ENCODE results near the gene GNB1L. TPM values are rescaled to one million over a fixed set of nuclear protein-coding genes. Genes with fewer than 3 reads are reported as not detected.

GNB1L gene
- total and polyA plus RNA-seq, 9 of the 15 experiments (the other 6 are each of a cell fraction or from before 2014, with no cell fraction given) = 0.56 to 50.5 (median 10.2) TPM

DNA sequence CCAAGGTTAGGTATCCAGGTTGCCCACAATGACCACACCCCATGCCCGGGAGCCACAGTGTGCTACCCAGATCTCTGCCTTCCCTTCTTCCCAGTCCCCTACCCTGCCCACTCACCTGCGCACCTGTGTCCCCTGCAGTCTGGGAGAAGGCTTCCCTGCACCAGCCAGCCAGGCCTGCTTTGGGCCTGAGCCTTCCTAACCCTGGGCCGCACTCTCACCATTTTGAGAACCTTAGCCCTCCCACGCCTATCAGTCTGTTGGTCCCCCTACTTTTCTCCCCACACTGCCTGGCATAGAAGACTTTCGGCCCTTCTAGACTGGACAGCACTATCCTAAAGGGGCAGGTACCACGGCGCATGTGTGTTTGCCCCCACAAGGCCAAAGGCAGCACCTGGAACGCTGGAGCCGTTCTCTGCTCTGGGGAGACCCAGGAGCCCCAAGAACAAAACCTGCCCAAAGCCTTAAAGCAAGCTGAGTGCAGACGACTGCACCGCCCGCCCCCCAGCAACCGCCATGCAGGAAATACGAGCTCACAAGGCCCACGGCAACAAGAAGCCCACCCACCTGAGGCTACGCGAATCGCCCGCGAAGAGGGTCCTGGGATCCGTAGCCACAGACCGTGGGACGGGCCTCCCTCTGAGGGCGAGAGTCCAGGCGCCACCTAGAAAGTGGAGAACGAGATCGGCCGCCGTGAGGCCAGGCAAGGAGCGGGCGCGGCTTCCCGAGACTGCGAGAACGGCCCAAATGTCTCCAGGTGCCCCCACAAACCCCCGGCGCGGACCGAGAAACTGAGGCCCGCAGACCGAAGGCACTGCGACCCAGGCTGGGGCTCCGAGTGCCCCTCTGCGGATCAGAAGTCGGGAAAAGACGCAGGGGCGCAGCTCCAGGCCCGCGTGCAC, 546 bp downstream of the GNB1L start (continued):
- TF ChIP-seq, protein P1, sequence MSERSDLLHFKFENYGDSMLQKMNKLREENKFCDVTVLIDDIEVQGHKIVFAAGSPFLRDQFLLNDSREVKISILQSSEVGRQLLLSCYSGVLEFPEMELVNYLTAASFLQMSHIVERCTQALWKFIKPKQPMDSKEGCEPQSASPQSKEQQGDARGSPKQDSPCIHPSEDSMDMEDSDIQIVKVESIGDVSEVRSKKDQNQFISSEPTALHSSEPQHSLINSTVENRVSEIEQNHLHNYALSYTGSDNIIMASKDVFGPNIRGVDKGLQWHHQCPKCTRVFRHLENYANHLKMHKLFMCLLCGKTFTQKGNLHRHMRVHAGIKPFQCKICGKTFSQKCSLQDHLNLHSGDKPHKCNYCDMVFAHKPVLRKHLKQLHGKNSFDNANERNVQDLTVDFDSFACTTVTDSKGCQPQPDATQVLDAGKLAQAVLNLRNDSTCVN (CRISPR knock-in tag; IDR thresholded peaks at IDR 0.05) = peak; percentile 86
- TF ChIP-seq, protein P2, sequence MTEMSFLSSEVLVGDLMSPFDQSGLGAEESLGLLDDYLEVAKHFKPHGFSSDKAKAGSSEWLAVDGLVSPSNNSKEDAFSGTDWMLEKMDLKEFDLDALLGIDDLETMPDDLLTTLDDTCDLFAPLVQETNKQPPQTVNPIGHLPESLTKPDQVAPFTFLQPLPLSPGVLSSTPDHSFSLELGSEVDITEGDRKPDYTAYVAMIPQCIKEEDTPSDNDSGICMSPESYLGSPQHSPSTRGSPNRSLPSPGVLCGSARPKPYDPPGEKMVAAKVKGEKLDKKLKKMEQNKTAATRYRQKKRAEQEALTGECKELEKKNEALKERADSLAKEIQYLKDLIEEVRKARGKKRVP (CRISPR knock-in tag; IDR thresholded peaks at IDR 0.05) = peak; percentile 16; the same call in 1 of the 2 replicates
- TF ChIP-seq, protein P3, sequence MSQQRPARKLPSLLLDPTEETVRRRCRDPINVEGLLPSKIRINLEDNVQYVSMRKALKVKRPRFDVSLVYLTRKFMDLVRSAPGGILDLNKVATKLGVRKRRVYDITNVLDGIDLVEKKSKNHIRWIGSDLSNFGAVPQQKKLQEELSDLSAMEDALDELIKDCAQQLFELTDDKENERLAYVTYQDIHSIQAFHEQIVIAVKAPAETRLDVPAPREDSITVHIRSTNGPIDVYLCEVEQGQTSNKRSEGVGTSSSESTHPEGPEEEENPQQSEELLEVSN (IDR thresholded peaks at IDR 0.05; ENCODE audit: borderline replicate concordance in 1 of 2, extremely low read depth in 1 of 2, insufficient read depth in 1 of 2, insufficient read length in 1 of 2, low read depth in 1 of 2, low read length in 1 of 2, poor library complexity in 1 of 2, severe bottlenecking in 1 of 2) = peak in 1 of 2 experiments; percentile 4
- TF ChIP-seq, protein P4, sequence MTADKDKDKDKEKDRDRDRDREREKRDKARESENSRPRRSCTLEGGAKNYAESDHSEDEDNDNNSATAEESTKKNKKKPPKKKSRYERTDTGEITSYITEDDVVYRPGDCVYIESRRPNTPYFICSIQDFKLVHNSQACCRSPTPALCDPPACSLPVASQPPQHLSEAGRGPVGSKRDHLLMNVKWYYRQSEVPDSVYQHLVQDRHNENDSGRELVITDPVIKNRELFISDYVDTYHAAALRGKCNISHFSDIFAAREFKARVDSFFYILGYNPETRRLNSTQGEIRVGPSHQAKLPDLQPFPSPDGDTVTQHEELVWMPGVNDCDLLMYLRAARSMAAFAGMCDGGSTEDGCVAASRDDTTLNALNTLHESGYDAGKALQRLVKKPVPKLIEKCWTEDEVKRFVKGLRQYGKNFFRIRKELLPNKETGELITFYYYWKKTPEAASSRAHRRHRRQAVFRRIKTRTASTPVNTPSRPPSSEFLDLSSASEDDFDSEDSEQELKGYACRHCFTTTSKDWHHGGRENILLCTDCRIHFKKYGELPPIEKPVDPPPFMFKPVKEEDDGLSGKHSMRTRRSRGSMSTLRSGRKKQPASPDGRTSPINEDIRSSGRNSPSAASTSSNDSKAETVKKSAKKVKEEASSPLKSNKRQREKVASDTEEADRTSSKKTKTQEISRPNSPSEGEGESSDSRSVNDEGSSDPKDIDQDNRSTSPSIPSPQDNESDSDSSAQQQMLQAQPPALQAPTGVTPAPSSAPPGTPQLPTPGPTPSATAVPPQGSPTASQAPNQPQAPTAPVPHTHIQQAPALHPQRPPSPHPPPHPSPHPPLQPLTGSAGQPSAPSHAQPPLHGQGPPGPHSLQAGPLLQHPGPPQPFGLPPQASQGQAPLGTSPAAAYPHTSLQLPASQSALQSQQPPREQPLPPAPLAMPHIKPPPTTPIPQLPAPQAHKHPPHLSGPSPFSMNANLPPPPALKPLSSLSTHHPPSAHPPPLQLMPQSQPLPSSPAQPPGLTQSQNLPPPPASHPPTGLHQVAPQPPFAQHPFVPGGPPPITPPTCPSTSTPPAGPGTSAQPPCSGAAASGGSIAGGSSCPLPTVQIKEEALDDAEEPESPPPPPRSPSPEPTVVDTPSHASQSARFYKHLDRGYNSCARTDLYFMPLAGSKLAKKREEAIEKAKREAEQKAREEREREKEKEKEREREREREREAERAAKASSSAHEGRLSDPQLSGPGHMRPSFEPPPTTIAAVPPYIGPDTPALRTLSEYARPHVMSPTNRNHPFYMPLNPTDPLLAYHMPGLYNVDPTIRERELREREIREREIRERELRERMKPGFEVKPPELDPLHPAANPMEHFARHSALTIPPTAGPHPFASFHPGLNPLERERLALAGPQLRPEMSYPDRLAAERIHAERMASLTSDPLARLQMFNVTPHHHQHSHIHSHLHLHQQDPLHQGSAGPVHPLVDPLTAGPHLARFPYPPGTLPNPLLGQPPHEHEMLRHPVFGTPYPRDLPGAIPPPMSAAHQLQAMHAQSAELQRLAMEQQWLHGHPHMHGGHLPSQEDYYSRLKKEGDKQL (CRISPR knock-in tag; IDR thresholded peaks at IDR 0.05; ENCODE audit: borderline replicate concordance) = no peak
- TF ChIP-seq SRF (CRISPR knock-in tag; IDR thresholded peaks at IDR 0.05) (0 out of 4 replicates have a peak, but pooled peaks of 1 of the 2 experiments have one; percentile 38), CAMTA2 (CRISPR knock-in tag; conservative IDR thresholded peaks at IDR 0.05) (no peak), ZNF239 (CRISPR knock-in tag; IDR thresholded peaks at IDR 0.05) (0 out of 2 replicates have a peak, but pooled peaks have one; percentile 26), ZNF57 (CRISPR knock-in tag; IDR thresholded peaks at IDR 0.05) (peak; percentile 88), ZNF707 (CRISPR knock-in tag; conservative IDR thresholded peaks at IDR 0.05) (peak; percentile 61; the same call in 1 of the 2 replicates), BRD4 (IDR thresholded peaks at IDR 0.05) (no peak; the same call in 1 of the 2 replicates)
- TF ChIP-seq, protein P5, sequence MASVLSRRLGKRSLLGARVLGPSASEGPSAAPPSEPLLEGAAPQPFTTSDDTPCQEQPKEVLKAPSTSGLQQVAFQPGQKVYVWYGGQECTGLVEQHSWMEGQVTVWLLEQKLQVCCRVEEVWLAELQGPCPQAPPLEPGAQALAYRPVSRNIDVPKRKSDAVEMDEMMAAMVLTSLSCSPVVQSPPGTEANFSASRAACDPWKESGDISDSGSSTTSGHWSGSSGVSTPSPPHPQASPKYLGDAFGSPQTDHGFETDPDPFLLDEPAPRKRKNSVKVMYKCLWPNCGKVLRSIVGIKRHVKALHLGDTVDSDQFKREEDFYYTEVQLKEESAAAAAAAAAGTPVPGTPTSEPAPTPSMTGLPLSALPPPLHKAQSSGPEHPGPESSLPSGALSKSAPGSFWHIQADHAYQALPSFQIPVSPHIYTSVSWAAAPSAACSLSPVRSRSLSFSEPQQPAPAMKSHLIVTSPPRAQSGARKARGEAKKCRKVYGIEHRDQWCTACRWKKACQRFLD (CRISPR knock-in tag; IDR thresholded peaks at IDR 0.05) = no peak
